Activated CD4-positive, CD25-positive, alpha-beta regulatory T cell treated with anti-CD3 and anti-CD28 coated beads, Interleukin-2, amount 50 U/mL, for 16 hours (primary cell): ENCODE data around the gene KCNJ16.

Source experiments
- DNase-seq: peaks from one replicate; pipeline ENCODE4 v3.0.0-alpha.2; 2020; ENCODE audit warnings: low read depth, low spot score

Gene KCNJ16

GRCh38 chr17:70128727-70129238, 53.8 kb downstream of the KCNJ16 start:
- no peak for DNase-seq

GRCh38 chr17:70130289-70130688, 55.3 kb downstream of the KCNJ16 start:
- DNase-seq, result no peak

- no peak for DNase-seq
Observed at GRCh38 chr17:70132505-70132904, 57.5 kb downstream of the KCNJ16 start.

GRCh38 chr17:70134042-70134441, 59.0 kb downstream of the KCNJ16 start:
- no peak for DNase-seq

- DNase-seq, result no peak
Observed at GRCh38 chr17:70134777-70135176, 59.8 kb downstream of the KCNJ16 start.

GRCh38 chr17:70136131-70136530, 61.1 kb downstream of the KCNJ16 start:
- DNase-seq, result no peak

- no peak for DNase-seq
Observed at GRCh38 chr17:70137451-70138230, 62.6 kb downstream of the KCNJ16 start.

- no peak for DNase-seq
Observed at GRCh38 chr17:70138291-70138865, 63.4 kb downstream of the KCNJ16 start.

- no peak for DNase-seq
Observed at GRCh38 chr17:70139449-70139993, 64.5 kb downstream of the KCNJ16 start.

- DNase-seq, result no peak
Observed at GRCh38 chr17:70144260-70144846, 69.3 kb downstream of the KCNJ16 start.

GRCh38 chr17:70153210-70153609, 78.2 kb downstream of the KCNJ16 start:
- DNase-seq, result no peak

- DNase-seq, result no peak
Observed at GRCh38 chr17:70157151-70157550, 82.1 kb downstream of the KCNJ16 start.

- no peak for DNase-seq
Observed at GRCh38 chr17:70158180-70158579, 83.2 kb downstream of the KCNJ16 start.

- no peak for DNase-seq
Observed at GRCh38 chr17:70158591-70158990, 83.6 kb downstream of the KCNJ16 start.

- no peak for DNase-seq
Observed at GRCh38 chr17:70159980-70160379, 85.0 kb downstream of the KCNJ16 start.

GRCh38 chr17:70161519-70161918, 86.5 kb downstream of the KCNJ16 start:
- DNase-seq, result no peak

GRCh38 chr17:70165383-70165782, 90.4 kb downstream of the KCNJ16 start:
- DNase-seq, result no peak

GRCh38 chr17:70166615-70167014, 91.6 kb downstream of the KCNJ16 start:
- DNase-seq, result no peak

GRCh38 chr17:70168044-70168976, 93.3 kb downstream of the KCNJ16 start:
- DNase-seq, result no peak

- no peak for DNase-seq
Observed at GRCh38 chr17:70168977-70169708, 94.1 kb downstream of the KCNJ16 start, which contains the start of gene KCNJ2. Gene KCNJ2 (plus strand): TSS chr17:70169532. CDS start chr17:70175040, 5,508 bp downstream.
